ENCODE measurements around the gene ARHGEF16.

ARHGEF16 gene

DNA sequence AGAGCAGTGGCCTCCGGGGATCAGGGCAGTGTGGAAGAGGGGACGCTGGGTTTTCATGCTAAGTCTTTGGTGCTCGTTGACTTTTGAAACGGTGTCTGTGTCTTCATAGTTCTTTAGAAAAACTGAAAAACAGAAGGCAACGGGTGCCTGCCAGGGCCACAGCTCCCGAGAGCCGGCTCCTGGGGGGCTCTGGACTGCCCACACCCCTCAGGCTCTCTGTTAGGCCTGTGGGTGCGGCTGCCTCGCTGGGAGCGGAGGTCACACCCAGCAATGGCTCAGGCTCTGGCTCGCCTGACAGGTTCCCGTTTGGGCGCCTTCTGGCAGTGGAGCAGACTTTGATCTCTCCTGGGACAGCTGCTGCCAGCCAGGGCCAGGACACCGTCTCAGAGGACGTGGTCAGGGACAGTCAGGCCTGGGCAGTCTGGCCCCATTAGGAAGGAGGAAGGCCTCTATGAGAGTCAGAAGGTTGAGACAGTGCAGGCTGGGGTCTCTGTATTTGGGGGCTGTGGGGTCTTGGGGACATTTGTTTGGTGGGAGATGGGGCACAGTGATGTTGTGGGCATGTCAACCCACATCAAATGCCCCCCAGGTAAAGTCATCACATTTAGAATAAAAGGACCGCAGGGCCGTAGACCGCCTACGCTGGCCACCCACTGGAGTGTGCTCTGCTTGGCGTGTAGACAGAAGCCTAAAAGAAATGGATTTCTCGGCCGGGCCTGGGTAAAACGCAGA is 5.6 kb downstream of the ARHGEF16 start:
- no peak overlapping the region for H3K9ac ChIP-seq
- no peak overlapping the region for H3K4me2 ChIP-seq (ENCODE audit: low read length)
- H3K4me1 ChIP-seq, result no peaks in the 10 kb centered on the region
- TF ChIP-seq, protein P1, sequence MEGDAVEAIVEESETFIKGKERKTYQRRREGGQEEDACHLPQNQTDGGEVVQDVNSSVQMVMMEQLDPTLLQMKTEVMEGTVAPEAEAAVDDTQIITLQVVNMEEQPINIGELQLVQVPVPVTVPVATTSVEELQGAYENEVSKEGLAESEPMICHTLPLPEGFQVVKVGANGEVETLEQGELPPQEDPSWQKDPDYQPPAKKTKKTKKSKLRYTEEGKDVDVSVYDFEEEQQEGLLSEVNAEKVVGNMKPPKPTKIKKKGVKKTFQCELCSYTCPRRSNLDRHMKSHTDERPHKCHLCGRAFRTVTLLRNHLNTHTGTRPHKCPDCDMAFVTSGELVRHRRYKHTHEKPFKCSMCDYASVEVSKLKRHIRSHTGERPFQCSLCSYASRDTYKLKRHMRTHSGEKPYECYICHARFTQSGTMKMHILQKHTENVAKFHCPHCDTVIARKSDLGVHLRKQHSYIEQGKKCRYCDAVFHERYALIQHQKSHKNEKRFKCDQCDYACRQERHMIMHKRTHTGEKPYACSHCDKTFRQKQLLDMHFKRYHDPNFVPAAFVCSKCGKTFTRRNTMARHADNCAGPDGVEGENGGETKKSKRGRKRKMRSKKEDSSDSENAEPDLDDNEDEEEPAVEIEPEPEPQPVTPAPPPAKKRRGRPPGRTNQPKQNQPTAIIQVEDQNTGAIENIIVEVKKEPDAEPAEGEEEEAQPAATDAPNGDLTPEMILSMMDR (IDR thresholded peaks at IDR 0.05), result no peak
- H3K27me3 ChIP-seq (ENCODE audit: control insufficient read depth, insufficient read depth, low read length), result no peaks in the 10 kb centered on the region
- no peaks in the 10 kb centered on the region for H3K79me2 ChIP-seq
- no peaks in the 10 kb centered on the region for H3K9me3 ChIP-seq (ENCODE audit: control insufficient read depth, low read length)
- no peak overlapping the region for H2AFZ ChIP-seq
- no peaks in the 10 kb centered on the region for H3K36me3 ChIP-seq (ENCODE audit: control insufficient read depth, insufficient read depth, low read length)
- H3K4me3 ChIP-seq (ENCODE audit: low read depth, low read length), result no peak overlapping the region
- H3K27ac ChIP-seq, result no peak overlapping the region

DNA sequence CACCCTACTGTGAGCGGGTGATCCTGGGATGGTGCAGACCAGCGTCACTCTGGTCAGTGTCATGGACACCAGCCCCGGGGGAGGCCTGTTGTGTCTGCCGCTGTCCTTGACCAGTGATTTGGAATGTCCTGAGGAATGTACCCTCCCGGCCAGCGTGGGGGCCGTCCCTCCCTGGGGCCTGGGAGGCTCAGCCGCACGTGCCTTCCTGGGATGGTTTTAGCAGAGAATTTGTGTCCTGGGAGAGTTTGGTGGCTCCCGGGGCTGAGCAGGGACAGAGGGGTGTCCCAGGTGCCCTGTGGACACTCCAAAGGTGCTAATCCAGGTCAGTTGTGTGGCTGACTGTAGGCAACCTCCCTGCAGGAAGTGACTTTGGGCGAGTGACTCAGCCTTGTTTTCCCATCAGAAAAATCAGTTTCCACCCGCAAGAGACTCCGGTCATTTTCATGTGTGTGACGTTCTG is 6.2 kb downstream of the ARHGEF16 start:
- Histone ChIP-seq H3K4me2 (ENCODE audit: low read length) (no peak overlapping the region), H2AFZ (no peak overlapping the region), H3K4me1 (no peaks in the 10 kb centered on the region), H3K27me3 (ENCODE audit: control insufficient read depth, insufficient read depth, low read length) (no peaks in the 10 kb centered on the region), H3K27ac (no peak overlapping the region), H3K36me3 (ENCODE audit: control insufficient read depth, insufficient read depth, low read length) (no peaks in the 10 kb centered on the region), H3K9ac (no peak overlapping the region), H3K79me2 (no peaks in the 10 kb centered on the region), H3K9me3 (ENCODE audit: control insufficient read depth, low read length) (no peaks in the 10 kb centered on the region), H3K4me3 (ENCODE audit: low read depth, low read length) (no peak overlapping the region)
- TF ChIP-seq, protein P1 (IDR thresholded peaks at IDR 0.05), result no peak

DNA sequence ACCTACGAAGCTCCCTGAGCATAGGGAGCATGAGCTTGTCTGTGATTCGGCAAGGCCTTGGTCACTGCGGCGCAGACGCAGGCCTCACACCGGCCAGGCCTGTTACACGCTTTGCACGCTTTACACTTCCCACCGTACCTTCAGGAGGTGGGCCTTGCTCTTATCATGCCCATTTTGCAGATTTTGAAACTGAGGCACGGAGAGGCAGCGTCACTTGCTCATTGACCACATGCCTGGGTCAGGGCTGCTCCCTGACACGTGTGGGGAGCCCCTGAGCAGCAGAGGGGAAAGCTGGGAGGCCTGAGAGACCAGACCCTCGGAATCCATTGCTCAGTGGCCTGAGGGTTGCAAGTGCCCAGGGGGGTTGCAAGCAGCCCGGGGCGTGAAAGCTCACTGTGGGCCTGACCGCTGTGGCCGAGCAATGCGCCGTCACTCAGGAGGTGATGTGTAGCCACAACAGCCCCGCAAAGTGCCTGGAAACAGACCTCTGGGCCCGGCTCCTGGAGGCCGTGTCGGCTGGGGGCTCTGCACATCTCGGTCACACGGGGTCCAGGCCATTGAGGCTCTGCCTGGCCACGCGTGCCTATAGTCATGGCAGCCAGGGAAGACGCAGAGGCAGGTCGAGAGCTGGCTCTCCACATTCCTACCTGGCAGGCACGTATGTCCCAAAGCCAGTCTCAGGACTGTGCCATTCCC is 6.9 kb downstream of the ARHGEF16 start:
- TF ChIP-seq, protein P1 (IDR thresholded peaks at IDR 0.05), result no peak
- H3K27ac ChIP-seq, result no peak overlapping the region

DNA sequence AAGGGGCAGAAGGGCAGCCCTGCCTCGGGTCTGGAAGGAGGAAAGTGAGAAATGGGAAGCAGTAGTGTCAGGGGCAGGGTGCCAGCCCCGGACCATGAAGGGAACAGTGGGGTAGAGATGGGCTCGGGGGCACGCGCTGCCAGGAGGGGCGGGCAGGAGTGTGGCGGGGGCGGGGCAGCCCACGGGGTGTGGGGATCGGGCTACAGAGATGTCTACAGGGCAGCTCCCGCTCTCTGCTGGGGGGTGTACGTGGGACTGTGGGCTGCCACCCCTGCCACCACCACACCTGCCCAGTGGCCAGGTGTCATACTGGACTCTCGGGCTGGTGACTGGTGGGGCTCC is 7.4 kb downstream of the ARHGEF16 start:
- H3K9me3 ChIP-seq (ENCODE audit: control insufficient read depth, low read length), result no peaks in the 10 kb centered on the region
- H3K27ac ChIP-seq, result no peak overlapping the region
- no peak overlapping the region for H3K4me2 ChIP-seq (ENCODE audit: low read length)
- no peak overlapping the region for H2AFZ ChIP-seq
- H3K27me3 ChIP-seq (ENCODE audit: control insufficient read depth, insufficient read depth, low read length), result no peaks in the 10 kb centered on the region
- no peak overlapping the region for H3K9ac ChIP-seq
- H3K79me2 ChIP-seq, result no peaks in the 10 kb centered on the region
- H3K4me1 ChIP-seq, result no peaks in the 10 kb centered on the region
- no peaks in the 10 kb centered on the region for H3K36me3 ChIP-seq (ENCODE audit: control insufficient read depth, insufficient read depth, low read length)
- no peak overlapping the region for H3K4me3 ChIP-seq (ENCODE audit: low read depth, low read length)
- TF ChIP-seq, protein P1 (IDR thresholded peaks at IDR 0.05), result no peak

More for the DNA sequence above, 6.9 kb downstream of the ARHGEF16 start:
- no peaks in the 10 kb centered on the region for H3K4me1 ChIP-seq
- no peaks in the 10 kb centered on the region for H3K9me3 ChIP-seq (ENCODE audit: control insufficient read depth, low read length)
- no peak overlapping the region for H2AFZ ChIP-seq
- H3K4me3 ChIP-seq (ENCODE audit: low read depth, low read length), result no peak overlapping the region
- H3K36me3 ChIP-seq (ENCODE audit: control insufficient read depth, insufficient read depth, low read length), result no peaks in the 10 kb centered on the region
- no peak overlapping the region for H3K4me2 ChIP-seq (ENCODE audit: low read length)
- no peaks in the 10 kb centered on the region for H3K79me2 ChIP-seq
- H3K9ac ChIP-seq, result no peak overlapping the region
- H3K27me3 ChIP-seq (ENCODE audit: control insufficient read depth, insufficient read depth, low read length), result no peaks in the 10 kb centered on the region
